Stimulated activated CD8-positive, alpha-beta memory T cell treated with anti-CD3 and anti-CD28 coated beads, Interleukin-4, amount 100 ng/mL, for 1 hour (primary cell): ENCODE results near the gene KIFBP.
"Not testable (repeated sequence)": the region's sequence is repeated elsewhere in the genome, so short reads cannot be mapped to it uniquely, and the experiment has no call there.

ENCODE experiments used
- DNase-seq, 2 donors: peaks; one replicate each; pipeline ENCODE4 v3.0.0-alpha.2; 2020; ENCODE audit warnings: low read depth in 2 of 2, low spot score in 1 of 2

KIFBP gene

GRCh38 chr10:69004821-69005220 is 16.2 kb downstream of the KIFBP start:
- DNase-seq, result no peak

DNA sequence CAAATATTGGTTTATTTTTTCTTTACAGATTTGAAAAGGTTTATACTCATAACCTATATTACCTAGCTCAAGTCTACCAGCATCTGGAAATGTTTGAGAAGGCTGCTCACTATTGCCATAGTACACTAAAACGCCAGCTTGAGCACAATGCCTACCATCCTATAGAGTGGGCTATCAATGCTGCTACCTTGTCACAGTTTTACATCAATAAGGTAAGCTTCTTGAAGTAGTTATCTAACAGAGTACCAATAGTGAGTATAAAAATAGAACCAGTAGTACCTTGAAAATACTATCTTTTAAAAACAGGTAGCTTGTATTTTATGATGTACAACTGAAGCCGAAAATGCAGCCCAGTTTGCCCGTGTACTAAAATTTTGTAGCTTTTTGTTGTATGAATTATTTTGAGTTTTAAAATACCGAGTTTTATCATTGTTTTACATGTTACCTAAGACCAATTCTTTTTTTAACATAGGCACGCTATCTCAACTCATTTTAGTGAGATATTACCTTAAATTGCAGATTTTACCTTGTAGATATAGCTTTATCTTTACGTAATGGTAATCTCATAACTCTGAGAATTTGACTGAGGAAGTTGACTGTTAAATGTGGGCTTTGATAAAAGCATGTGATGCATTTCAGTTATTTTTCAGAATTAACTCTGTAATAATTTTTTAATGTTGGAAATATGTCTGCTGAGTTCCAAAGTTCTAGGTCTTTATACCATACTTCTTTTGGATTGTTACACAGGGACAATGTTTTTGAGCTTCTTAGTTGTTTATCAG is 17.3 kb downstream of the KIFBP start:
- no peak for DNase-seq

- no peak for DNase-seq
Observed at GRCh38 chr10:69007260-69007659, 18.7 kb downstream of the KIFBP start.

- DNase-seq, result no peak
Observed at GRCh38 chr10:69009360-69009759, 20.8 kb downstream of the KIFBP start.

DNA sequence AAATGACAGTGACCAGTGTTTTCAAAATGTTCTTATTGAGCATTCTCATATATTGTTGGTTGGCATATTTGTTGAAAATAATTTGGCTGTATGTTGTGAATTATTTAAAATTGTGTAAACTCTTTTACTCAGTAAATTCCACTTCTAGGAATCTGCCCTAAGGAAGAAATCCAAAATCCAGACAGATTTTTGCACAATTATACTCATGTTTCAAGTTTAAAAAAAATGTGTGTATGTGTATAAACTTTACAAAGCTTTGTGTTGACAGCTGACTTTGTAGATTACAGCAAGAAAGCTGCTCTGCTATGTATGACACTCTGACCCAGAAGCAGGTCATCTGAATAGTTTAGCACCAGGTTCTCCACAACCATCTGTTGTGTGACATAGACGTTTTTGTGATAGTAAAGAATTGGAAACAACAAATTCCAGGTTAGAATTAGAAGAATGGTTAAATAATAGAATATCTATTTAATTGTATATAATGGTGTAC is 21.6 kb downstream of the KIFBP start:
- no peak for DNase-seq

DNA sequence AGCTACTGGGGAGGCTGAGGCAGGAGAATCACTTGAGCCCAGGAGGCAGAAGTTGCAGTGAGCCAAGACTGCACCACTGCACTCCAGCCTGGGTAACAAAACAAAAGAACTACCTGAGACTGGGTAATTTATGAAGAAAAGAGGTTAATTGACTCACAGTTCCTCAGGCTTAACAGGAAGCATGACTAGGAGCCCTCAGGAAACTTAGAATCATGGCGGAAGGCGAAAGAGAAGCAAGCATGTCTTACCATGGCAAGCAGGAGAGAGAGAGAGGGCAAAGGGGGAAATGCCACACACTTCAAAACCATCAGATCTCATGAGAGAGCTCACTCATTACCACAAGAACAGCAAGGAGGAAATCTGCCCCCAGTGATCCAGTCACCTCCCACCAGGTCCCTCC is 24.2 kb downstream of the KIFBP start:
- DNase-seq, result not testable (repeated sequence)

GRCh38 chr10:69014171-69014570 is 25.6 kb downstream of the KIFBP start:
- DNase-seq, result no peak

GRCh38 chr10:69018613-69019012 is 30.0 kb downstream of the KIFBP start:
- no peak for DNase-seq

- DNase-seq, result no peak
Observed at GRCh38 chr10:69022611-69023010, 34.0 kb downstream of the KIFBP start.

DNA sequence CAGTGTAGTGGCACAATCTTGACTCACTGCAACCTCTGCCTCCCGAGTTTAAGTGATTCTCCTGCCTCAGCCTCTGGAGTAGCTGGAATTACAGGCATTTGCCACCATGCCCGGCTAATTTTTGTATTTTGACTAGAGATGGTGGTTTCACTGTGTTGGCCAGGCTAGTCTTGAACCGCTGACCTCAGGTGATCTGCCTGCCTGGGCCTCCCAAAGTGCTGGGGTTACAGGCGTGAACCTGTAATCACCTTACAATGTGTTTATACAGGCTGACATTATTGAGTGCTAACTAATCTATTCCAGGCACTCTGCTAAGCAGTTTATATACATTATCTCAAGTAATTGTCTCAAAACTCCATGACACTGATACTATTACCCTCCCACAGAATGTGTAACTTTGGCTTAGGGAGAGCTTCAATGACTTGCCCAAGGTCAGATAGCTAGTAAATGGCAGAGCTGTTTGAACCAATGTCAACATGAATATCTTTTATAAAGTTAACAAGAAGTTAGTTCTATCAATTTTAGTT is 36.8 kb downstream of the KIFBP start:
- no peak for DNase-seq

- DNase-seq, result no peak
Observed at GRCh38 chr10:69033256-69033655, 44.7 kb downstream of the KIFBP start.

GRCh38 chr10:69037489-69037888 is 48.9 kb downstream of the KIFBP start:
- DNase-seq, result no peak

- DNase-seq, result not testable (repeated sequence)
Observed at GRCh38 chr10:69040904-69041303, 52.3 kb downstream of the KIFBP start.

GRCh38 chr10:69042417-69042816 is 53.8 kb downstream of the KIFBP start:
- no peak for DNase-seq

DNA sequence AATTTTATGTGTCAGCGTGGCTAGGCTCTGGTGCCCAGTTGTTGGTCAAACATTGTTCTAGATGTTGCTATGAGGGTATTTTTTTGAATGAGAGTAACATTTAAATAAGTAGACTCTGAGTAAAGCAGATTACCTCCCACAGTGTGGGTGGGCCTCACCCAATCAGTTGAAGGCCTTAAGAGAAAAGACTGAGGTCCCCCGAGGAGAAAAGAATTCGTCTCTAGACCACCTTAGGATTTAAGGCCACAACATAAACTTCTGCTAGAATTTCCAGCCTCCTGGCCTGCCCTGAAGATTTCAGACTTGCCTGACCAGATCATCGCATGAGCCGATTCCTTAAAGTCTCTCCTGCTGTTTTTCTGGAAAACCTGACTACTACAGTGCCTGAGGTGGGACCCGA is 54.2 kb downstream of the KIFBP start:
- no peak for DNase-seq

DNA sequence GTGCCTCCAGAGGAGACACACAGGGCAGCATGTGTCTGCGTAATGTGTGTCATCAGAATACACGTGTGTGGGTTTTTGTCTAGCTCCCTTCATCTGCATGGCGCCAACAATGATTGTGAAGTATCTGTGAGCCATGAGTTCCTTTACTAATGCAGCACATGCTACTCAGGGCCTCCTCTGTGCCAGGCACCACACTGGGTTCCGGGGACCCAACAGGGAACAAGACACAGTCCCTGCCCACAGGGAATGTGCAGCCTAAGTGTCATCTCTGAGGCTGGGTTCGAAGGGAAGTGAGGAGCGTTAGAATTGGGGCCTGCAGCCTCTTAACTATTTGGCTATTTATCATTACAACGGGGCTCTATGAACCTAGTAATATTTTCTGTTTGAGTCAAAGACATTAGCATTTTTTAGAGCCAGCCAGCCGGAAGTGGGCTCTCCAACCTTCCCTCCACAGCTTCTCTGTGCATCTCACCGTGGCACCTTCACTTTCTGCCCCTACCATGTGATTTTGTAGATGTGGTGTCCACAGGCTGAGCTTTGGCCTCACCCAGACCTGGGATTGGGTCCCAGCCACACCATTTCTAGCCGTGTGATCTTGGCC is 55.4 kb downstream of the KIFBP start:
- DNase-seq, result no peak

GRCh38 chr10:69044546-69044945 is 55.9 kb downstream of the KIFBP start:
- DNase-seq, result no peak

DNA sequence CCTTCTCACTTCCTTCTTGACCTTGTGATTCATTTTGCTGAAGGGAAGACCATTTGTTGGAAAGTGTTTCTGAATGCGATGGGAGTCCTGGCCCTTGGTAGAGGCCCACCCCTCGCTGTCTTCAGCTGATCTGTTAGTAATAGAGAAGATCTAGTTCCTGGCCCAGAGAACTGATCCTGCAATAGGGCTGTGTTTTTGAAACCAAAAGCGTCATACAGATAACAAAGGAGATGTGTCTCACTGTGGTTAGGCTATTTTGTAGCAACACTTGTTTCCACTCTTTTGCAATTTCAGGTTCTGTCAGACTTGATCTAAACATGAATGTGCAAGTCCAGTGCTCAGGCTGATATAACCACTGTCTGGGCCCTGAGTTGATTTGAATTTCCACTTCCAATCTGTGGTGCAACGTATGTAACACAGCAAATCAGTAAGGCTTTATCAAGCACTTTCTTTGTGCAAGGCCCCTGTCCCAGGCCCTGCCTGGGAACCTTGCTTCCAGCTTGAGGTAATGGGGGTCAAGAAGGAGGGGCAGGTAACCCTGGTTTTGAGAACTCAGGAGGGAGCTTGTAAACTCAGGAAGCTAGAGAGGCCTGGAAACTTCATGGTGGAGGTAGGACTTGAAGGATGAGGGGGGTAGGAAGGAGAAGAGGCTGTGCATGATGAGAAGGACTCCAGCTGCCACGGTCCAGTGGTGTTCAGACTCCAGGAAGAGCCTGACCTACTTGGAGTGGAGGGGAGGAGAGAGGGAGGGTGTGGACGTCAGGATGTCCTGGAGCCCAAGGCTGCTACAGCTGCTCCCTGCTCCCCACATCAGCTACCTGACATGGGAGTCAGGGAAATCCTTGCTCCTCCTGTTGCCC is 57.1 kb downstream of the KIFBP start:
- no peak for DNase-seq

GRCh38 chr10:69047111-69047832 is 58.7 kb downstream of the KIFBP start:
- DNase-seq, result no peak

DNA sequence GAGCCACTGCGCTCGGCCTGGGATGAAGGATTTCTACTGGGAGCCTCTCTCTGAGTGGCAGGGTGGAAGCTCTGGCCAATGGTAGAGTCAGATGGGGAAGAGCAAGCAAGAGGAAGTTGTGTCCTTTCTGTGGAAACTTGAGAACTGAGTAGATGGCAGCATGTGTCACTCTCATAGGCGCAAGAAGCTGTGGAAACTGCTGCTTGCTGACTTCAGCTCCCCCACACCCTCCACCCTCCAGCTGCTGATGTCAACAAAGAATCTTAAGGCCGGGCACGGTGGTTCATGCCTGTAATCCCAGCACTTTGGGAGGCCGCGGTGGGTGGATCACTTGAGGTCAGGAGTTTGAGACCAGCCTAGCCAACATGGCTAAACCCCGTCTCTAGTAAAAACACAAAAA is 59.5 kb downstream of the KIFBP start:
- DNase-seq, result no peak

DNA sequence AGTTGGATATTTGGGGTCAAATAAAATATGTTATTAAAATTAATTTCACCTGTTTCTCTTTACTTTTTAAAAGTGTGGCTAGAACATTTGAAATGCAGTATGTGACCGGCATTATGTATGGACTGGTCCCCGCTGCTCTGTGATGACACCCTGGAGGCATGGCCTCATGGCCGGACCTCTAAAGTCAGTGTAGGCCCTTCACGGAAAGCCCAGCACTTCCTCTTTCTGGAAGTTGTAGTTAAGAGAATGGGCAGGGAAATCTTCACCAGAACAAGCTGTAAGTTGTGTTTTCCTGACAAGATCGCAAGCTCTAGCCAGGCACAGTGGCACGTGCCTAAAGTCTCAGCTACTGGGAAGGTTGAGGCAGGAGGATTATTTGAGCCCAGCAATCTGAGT is 61.0 kb downstream of the KIFBP start:
- DNase-seq, result no peak
